Ovary (tissue), 3 donors: ENCODE results near the gene DSC2.

ENCODE experiments used
- POLR2A ChIP-seq: fragments of 450-650 bp; IDR thresholded peaks from one replicate; pipeline ENCODE4 v1.6.1; 2017; ENCODE audit warnings: antibody characterized with exemption, mild to moderate bottlenecking, moderate library complexity
- TF ChIP-seq, protein P1 (sequence below), 3 donors: fragments of 450-650 bp in 2 of 3; fragments of 200-600 bp in 1 of 3; IDR thresholded peaks; one replicate each; pipeline versions ENCODE4 v1.5.1 to v1.8.0; 2016 to 2022; ENCODE audit warnings: antibody characterized with exemption in 3 of 3, mild to moderate bottlenecking in 1 of 3
- donor health status: DM: no; HTN: no; CAD: no.

DNA sequence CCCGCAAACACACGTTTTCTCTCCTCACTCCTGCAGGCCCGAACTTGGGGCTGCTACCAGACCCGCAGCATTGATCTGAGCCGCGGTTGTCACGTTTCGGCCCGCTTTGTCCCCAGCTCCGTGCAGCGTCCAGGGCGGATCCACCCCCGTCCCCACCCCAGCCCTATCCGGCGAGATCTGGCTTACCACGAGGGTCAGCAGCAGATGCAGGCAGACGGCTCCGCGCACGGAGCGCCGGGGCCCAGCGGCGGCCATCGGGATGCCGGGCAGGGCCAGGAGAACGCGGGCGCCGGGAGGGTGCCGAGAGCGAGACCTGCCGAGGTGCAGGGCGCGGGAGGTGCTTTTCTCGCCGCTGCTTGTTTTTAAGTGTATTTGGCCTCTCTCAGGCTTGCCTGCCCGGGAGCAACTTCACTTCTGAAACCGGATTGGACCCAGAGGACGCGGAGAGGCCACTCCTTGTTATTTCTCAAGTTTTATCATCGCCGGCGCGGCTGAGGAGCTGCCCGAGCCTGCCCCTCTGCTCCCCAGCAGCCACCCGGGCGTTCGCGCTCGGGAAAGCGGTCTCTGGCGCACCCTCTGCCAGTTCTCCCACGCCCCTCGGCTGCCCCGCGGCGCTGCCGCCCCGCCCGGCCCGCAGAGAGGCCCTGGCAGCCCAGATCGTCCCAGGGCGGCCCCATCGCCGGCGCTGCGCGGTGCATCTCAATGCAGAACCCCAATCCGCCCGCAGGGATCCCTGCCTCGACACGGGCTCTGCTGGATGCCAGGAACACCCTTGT, 59.6 kb downstream of the DSC2 start, which contains the start of gene DSC3:
- TF ChIP-seq, protein P1, sequence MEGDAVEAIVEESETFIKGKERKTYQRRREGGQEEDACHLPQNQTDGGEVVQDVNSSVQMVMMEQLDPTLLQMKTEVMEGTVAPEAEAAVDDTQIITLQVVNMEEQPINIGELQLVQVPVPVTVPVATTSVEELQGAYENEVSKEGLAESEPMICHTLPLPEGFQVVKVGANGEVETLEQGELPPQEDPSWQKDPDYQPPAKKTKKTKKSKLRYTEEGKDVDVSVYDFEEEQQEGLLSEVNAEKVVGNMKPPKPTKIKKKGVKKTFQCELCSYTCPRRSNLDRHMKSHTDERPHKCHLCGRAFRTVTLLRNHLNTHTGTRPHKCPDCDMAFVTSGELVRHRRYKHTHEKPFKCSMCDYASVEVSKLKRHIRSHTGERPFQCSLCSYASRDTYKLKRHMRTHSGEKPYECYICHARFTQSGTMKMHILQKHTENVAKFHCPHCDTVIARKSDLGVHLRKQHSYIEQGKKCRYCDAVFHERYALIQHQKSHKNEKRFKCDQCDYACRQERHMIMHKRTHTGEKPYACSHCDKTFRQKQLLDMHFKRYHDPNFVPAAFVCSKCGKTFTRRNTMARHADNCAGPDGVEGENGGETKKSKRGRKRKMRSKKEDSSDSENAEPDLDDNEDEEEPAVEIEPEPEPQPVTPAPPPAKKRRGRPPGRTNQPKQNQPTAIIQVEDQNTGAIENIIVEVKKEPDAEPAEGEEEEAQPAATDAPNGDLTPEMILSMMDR (IDR thresholded peaks at IDR 0.05): no peak
- no peak for TF ChIP-seq POLR2A
